Liver (tissue), 3 donors: Measurements from ENCODE around the gene PRSS57.

Experiments
- EGR1 ChIP-seq, 2 donors: IDR thresholded peaks; 2 replicates each; pipeline ENCODE4 v1.6.1; 2016 to 2018; ENCODE audit warnings: antibody characterized with exemption in 2 of 2, low read depth in 2 of 2
- FOXA1 ChIP-seq: IDR thresholded peaks from 2 replicates; pipeline ENCODE4 v1.6.1; 2016; ENCODE audit warnings: antibody characterized with exemption
- FOXA2 ChIP-seq: IDR thresholded peaks from 2 replicates; pipeline ENCODE4 v1.6.1; 2016; ENCODE audit warnings: antibody characterized with exemption
- NR2F2 ChIP-seq: IDR thresholded peaks from 2 replicates; pipeline ENCODE4 v1.6.1; 2016; ENCODE audit warnings: antibody characterized with exemption
- TAF1 ChIP-seq: conservative IDR thresholded peaks from 2 replicates; pipeline ENCODE4 v1.6.1; 2016; ENCODE audit warnings: antibody characterized with exemption, mild to moderate bottlenecking
- TF ChIP-seq, protein P1 (sequence below): fragments of 150-350 bp; IDR thresholded peaks from 2 replicates; pipeline ENCODE4 v1.5.1; 2017; ENCODE audit warnings: improper control_type of control experiment, low read depth, low read length; ENCODE audit not compliant: missing input control
- TF ChIP-seq, protein P2 (sequence below): IDR thresholded peaks from 2 replicates; pipeline ENCODE4 v1.6.1; 2016; ENCODE audit warnings: antibody characterized with exemption
- TF ChIP-seq, protein P3 (sequence below): IDR thresholded peaks from 2 replicates; pipeline ENCODE4 v1.6.1; 2016; ENCODE audit warnings: antibody characterized with exemption, mild to moderate bottlenecking
- donor health status: healthy.
- donor health status: healthy.

DNA sequence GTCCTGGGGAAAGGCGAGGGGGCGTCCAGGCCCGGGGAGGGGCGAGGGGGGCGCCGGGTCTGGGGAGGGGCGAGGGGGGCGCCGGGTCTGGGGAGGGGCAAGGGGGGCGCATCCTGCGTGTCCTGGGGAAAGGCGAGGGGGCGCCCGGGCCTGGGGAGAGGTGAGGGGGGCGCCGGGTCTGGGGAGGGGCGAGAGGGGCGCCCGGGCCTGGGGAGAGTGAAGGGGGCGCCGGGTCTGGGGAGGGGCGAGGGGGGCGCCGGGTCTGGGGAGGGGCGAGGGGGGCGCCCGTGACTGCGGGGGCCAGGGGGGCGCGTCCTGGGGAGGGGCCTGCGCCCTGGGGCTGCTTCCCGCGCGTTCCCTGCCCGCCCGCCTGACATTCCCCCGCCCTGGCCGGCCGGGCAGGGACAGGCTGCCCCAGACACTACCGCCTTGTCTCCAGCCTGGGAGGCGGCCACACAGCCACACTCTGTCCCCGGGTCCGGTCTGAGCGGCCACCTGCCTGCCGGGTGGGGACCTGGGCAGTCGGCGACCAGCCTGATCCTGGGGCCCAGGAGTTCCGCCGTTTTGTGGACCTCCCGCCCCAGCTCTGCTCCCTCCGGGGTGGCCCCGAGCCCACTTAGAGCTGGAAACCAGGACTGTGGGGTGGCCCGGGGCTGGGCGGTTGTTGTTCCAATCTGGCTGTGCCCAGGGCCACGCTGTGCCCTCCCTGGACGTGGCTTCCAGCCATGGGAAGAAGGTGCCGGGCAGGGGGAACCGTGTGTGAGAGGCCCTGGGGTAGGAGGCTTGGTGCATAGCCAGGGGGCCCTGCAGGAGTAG, 25.3 kb upstream of the PRSS57 start:
- TF ChIP-seq, protein P1, sequence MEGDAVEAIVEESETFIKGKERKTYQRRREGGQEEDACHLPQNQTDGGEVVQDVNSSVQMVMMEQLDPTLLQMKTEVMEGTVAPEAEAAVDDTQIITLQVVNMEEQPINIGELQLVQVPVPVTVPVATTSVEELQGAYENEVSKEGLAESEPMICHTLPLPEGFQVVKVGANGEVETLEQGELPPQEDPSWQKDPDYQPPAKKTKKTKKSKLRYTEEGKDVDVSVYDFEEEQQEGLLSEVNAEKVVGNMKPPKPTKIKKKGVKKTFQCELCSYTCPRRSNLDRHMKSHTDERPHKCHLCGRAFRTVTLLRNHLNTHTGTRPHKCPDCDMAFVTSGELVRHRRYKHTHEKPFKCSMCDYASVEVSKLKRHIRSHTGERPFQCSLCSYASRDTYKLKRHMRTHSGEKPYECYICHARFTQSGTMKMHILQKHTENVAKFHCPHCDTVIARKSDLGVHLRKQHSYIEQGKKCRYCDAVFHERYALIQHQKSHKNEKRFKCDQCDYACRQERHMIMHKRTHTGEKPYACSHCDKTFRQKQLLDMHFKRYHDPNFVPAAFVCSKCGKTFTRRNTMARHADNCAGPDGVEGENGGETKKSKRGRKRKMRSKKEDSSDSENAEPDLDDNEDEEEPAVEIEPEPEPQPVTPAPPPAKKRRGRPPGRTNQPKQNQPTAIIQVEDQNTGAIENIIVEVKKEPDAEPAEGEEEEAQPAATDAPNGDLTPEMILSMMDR = no peak
- no peak for TF ChIP-seq EGR1 (IDR thresholded peaks at IDR 0.05; ENCODE audit: low read depth in 2 of 2)
- TF ChIP-seq, protein P2, sequence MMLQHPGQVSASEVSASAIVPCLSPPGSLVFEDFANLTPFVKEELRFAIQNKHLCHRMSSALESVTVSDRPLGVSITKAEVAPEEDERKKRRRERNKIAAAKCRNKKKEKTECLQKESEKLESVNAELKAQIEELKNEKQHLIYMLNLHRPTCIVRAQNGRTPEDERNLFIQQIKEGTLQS = no peak
- TF ChIP-seq, protein P3, sequence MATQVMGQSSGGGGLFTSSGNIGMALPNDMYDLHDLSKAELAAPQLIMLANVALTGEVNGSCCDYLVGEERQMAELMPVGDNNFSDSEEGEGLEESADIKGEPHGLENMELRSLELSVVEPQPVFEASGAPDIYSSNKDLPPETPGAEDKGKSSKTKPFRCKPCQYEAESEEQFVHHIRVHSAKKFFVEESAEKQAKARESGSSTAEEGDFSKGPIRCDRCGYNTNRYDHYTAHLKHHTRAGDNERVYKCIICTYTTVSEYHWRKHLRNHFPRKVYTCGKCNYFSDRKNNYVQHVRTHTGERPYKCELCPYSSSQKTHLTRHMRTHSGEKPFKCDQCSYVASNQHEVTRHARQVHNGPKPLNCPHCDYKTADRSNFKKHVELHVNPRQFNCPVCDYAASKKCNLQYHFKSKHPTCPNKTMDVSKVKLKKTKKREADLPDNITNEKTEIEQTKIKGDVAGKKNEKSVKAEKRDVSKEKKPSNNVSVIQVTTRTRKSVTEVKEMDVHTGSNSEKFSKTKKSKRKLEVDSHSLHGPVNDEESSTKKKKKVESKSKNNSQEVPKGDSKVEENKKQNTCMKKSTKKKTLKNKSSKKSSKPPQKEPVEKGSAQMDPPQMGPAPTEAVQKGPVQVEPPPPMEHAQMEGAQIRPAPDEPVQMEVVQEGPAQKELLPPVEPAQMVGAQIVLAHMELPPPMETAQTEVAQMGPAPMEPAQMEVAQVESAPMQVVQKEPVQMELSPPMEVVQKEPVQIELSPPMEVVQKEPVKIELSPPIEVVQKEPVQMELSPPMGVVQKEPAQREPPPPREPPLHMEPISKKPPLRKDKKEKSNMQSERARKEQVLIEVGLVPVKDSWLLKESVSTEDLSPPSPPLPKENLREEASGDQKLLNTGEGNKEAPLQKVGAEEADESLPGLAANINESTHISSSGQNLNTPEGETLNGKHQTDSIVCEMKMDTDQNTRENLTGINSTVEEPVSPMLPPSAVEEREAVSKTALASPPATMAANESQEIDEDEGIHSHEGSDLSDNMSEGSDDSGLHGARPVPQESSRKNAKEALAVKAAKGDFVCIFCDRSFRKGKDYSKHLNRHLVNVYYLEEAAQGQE = no peak
- no peak for TF ChIP-seq FOXA1
- no peak for TF ChIP-seq TAF1
- no peak for TF ChIP-seq FOXA2
- no peak for TF ChIP-seq NR2F2
